ENCODE data around the gene APBB2. TPM values are rescaled to one million over a fixed set of nuclear protein-coding genes. Genes with fewer than 3 reads are reported as not detected.

APBB2 gene
- polyA plus RNA-seq, 3 donors: 0.15 to 0.33 TPM; not detected in 1

GRCh38 chr4:41142376-41143310, 71.7 kb downstream of the APBB2 start:
- peaks cover 0 to 2% (median 2%) of the 10 kb centered on the region in 3 donors for H3K27me3 Mint-ChIP-seq (ENCODE audit: low read depth in 3 of 3)
- no peaks in the 10 kb centered on the region for H3K79me2 ChIP-seq (ENCODE audit: insufficient read depth, low read length)
- H3K36me3 Mint-ChIP-seq: peaks cover 0 to 2% of the 10 kb centered on the region in 2 donors
- H3K9me3 ChIP-seq (replicated peaks in 1 of 2; ENCODE audit: control insufficient read depth in 1 of 2, insufficient read depth in 1 of 2, low read length in 2 of 2): peaks cover 0 to 3% of the 10 kb centered on the region in 2 donors
- no peaks in the 10 kb centered on the region for H3K27me3 ChIP-seq (ENCODE audit: control insufficient read depth in 2 of 2, insufficient read depth in 2 of 2, low read length in 2 of 2)
- intact Hi-C loops (cut with micrococcal nuclease): no loop called here
- H3K9me3 Mint-ChIP-seq: peaks cover 0 to 5% (median 1%) of the 10 kb centered on the region in 7 donors
- no peak overlapping the region for H3K27ac ChIP-seq (ENCODE audit: low read depth in 1 of 2, low read length in 2 of 2)
- H4K20me1 ChIP-seq (ENCODE audit: insufficient read depth, low read length): no peaks in the 10 kb centered on the region
- H3K9ac ChIP-seq (ENCODE audit: insufficient read depth, low read length, poor library complexity, severe bottlenecking): no peak overlapping the region
- H3K27ac Mint-ChIP-seq: no peak overlapping the region
- peaks cover 15% of the 10 kb centered on the region for H3K4me1 Mint-ChIP-seq
- no peak overlapping the region for H3K4me2 ChIP-seq (replicated peaks; ENCODE audit: extremely low read depth, low read length, poor library complexity, severe bottlenecking)
- no peaks in the 10 kb centered on the region for H3K36me3 ChIP-seq (replicated peaks in 1 of 2; ENCODE audit: control insufficient read depth in 1 of 2, insufficient read depth in 2 of 2, low read length in 2 of 2)
- no peaks in the 10 kb centered on the region for H3K4me1 ChIP-seq (ENCODE audit: control insufficient read depth in 1 of 2, insufficient read depth in 2 of 2, low read length in 2 of 2)
- no peak overlapping the region for H3K4me3 ChIP-seq (replicated peaks in 1 of 3; ENCODE audit: low read depth in 2 of 3, low read length in 3 of 3)
- 80% methylated on average over 5 of the region's 10 CpGs for WGBS (ENCODE audit: insufficient coverage)
- H2AFZ ChIP-seq (ENCODE audit: insufficient read depth, low read depth, low read length, poor library complexity, severe bottlenecking): no peak overlapping the region
- no peak overlapping the region for H3K4me3 Mint-ChIP-seq
- DNase-seq: no peak
- TF ChIP-seq CTCF (IDR thresholded peaks at IDR 0.05): no peak

GRCh38 chr4:41141900-41142299, 72.4 kb downstream of the APBB2 start:
- Mint-ChIP-seq H3K4me1 (peaks cover 11% of the 10 kb centered on the region), H3K4me3 (no peak overlapping the region), H3K27ac (no peak overlapping the region), H3K36me3 (peaks cover 0 to 2% of the 10 kb centered on the region in 2 donors), H3K9me3 (peaks cover 0 to 7% (median 1%) of the 10 kb centered on the region in 7 donors), H3K27me3 (ENCODE audit: low read depth in 3 of 3) (peaks cover 0 to 2% (median 2%) of the 10 kb centered on the region in 3 donors)
- no peaks in the 10 kb centered on the region for H3K4me1 ChIP-seq (ENCODE audit: control insufficient read depth in 1 of 2, insufficient read depth in 2 of 2, low read length in 2 of 2)
- no peaks in the 10 kb centered on the region for H3K36me3 ChIP-seq (replicated peaks in 1 of 2; ENCODE audit: control insufficient read depth in 1 of 2, insufficient read depth in 2 of 2, low read length in 2 of 2)
- H3K27me3 ChIP-seq (ENCODE audit: control insufficient read depth in 2 of 2, insufficient read depth in 2 of 2, low read length in 2 of 2): no peaks in the 10 kb centered on the region
- no peaks in the 10 kb centered on the region for H3K79me2 ChIP-seq (ENCODE audit: insufficient read depth, low read length)
- no CpG with 5 or more reads among the region's 1 CpG for WGBS (ENCODE audit: insufficient coverage)
- H3K9me3 ChIP-seq (replicated peaks in 1 of 2; ENCODE audit: control insufficient read depth in 1 of 2, insufficient read depth in 1 of 2, low read length in 2 of 2): peaks cover 0 to 3% of the 10 kb centered on the region in 2 donors
- no peak for DNase-seq
- no peak for TF ChIP-seq CTCF (IDR thresholded peaks at IDR 0.05)
- H3K9ac ChIP-seq (ENCODE audit: insufficient read depth, low read length, poor library complexity, severe bottlenecking): no peak overlapping the region
- no peak overlapping the region for H3K4me2 ChIP-seq (replicated peaks; ENCODE audit: extremely low read depth, low read length, poor library complexity, severe bottlenecking)
- no peak overlapping the region for H2AFZ ChIP-seq (ENCODE audit: insufficient read depth, low read depth, low read length, poor library complexity, severe bottlenecking)
- intact Hi-C loops (cut with micrococcal nuclease): no loop called here
- H3K27ac ChIP-seq (ENCODE audit: low read depth in 1 of 2, low read length in 2 of 2): no peak overlapping the region
- no peaks in the 10 kb centered on the region for H4K20me1 ChIP-seq (ENCODE audit: insufficient read depth, low read length)
- no peak overlapping the region for H3K4me3 ChIP-seq (replicated peaks in 1 of 3; ENCODE audit: low read depth in 2 of 3, low read length in 3 of 3)
